ENCODE results near the gene CENPN.

The CENPN gene

GRCh38 chr16:80985611-80986010 is 21.4 kb upstream of the CENPN start:
- H3K36me3 ChIP-seq (replicated peaks): no peaks in the 10 kb centered on the region
- no peak for TF ChIP-seq CTCF (IDR thresholded peaks at IDR 0.05; ENCODE audit: low read depth, low read length, missing control alignments)

GRCh38 chr16:80986557-80986956 is 20.5 kb upstream of the CENPN start:
- H3K36me3 ChIP-seq (replicated peaks): no peaks in the 10 kb centered on the region
- H3K27ac ChIP-seq: no peak overlapping the region
- no peak overlapping the region for H3K4me3 ChIP-seq (ENCODE audit: low read depth, low read length)
- H3K27me3 ChIP-seq (replicated peaks): no peaks in the 10 kb centered on the region
- TF ChIP-seq CTCF (IDR thresholded peaks at IDR 0.05; ENCODE audit: low read depth, low read length, missing control alignments): no peak
- no peak for DNase-seq
- in situ Hi-C loops (cut with HindIII; ENCODE audit: low pct_ligation_motif_present, low sequenced_read_pairs): no loop called here

More at GRCh38 chr16:80985611-80986010, 21.4 kb upstream of the CENPN start:
- H3K27me3 ChIP-seq (replicated peaks): no peaks in the 10 kb centered on the region
- in situ Hi-C loops (cut with HindIII; ENCODE audit: low pct_ligation_motif_present, low sequenced_read_pairs): no loop called here
- H3K4me3 ChIP-seq (ENCODE audit: low read depth, low read length): no peak overlapping the region
- DNase-seq: no peak
- no peak overlapping the region for H3K27ac ChIP-seq

GRCh38 chr16:80988756-80989155 is 18.3 kb upstream of the CENPN start:
- no peak overlapping the region for H3K27ac ChIP-seq
- DNase-seq: no peak
- in situ Hi-C loops (cut with HindIII; ENCODE audit: low pct_ligation_motif_present, low sequenced_read_pairs): no loop called here
- H3K27me3 ChIP-seq (replicated peaks): no peaks in the 10 kb centered on the region
- H3K36me3 ChIP-seq (replicated peaks): no peaks in the 10 kb centered on the region
- TF ChIP-seq CTCF (IDR thresholded peaks at IDR 0.05; ENCODE audit: low read depth, low read length, missing control alignments): no peak
- H3K4me3 ChIP-seq (ENCODE audit: low read depth, low read length): no peak overlapping the region

GRCh38 chr16:80989801-80990200 is 17.2 kb upstream of the CENPN start:
- Histone ChIP-seq H3K4me3 (ENCODE audit: low read depth, low read length) (no peak overlapping the region), H3K27ac (no peak overlapping the region), H3K27me3 (replicated peaks) (no peaks in the 10 kb centered on the region), H3K36me3 (replicated peaks) (no peaks in the 10 kb centered on the region)
- in situ Hi-C loops (cut with HindIII; ENCODE audit: low pct_ligation_motif_present, low sequenced_read_pairs): no loop called here
- DNase-seq: no peak
- TF ChIP-seq CTCF (IDR thresholded peaks at IDR 0.05; ENCODE audit: low read depth, low read length, missing control alignments): no peak

GRCh38 chr16:80990577-80990976 is 16.4 kb upstream of the CENPN start:
- Histone ChIP-seq H3K4me3 (ENCODE audit: low read depth, low read length) (no peak overlapping the region), H3K27me3 (replicated peaks) (no peaks in the 10 kb centered on the region), H3K36me3 (replicated peaks) (no peaks in the 10 kb centered on the region), H3K27ac (no peak overlapping the region)
- TF ChIP-seq CTCF (IDR thresholded peaks at IDR 0.05; ENCODE audit: low read depth, low read length, missing control alignments): no peak
- DNase-seq: no peak
- in situ Hi-C loops (cut with HindIII; ENCODE audit: low pct_ligation_motif_present, low sequenced_read_pairs): no loop called here

- Histone ChIP-seq H3K27ac (no peak overlapping the region), H3K36me3 (replicated peaks) (no peaks in the 10 kb centered on the region), H3K27me3 (replicated peaks) (no peaks in the 10 kb centered on the region), H3K4me3 (ENCODE audit: low read depth, low read length) (no peak overlapping the region)
- DNase-seq: no peak
- no peak for TF ChIP-seq CTCF (IDR thresholded peaks at IDR 0.05; ENCODE audit: low read depth, low read length, missing control alignments)
- in situ Hi-C loops (cut with HindIII; ENCODE audit: low pct_ligation_motif_present, low sequenced_read_pairs): no loop called here
Observed at GRCh38 chr16:80990978-80991377, 16.0 kb upstream of the CENPN start.

Data from brain microvascular endothelial cell (primary cell).